IMR-90 (cell line): Measurements from ENCODE around the gene HSP90AB1. TPM values are rescaled to one million over a fixed set of nuclear protein-coding genes. Genes with fewer than 3 reads are reported as not detected.

Experiments used
- ATAC-seq: fragments of 200-7000 bp; cut with Tn5 transposase; 2 replicates; pipeline ENCODE4 v1.9.1; 2020; ENCODE audit warnings: low read depth, mild to moderate bottlenecking, moderate library complexity
- BruUV-seq: library from RNA; stranded (reverse); fragments of 400-500 nt; replicated peaks from 2 replicates; lab custom pipeline; 2021; lab: Mats Ljungman, UMichigan
- CTCF ChIA-PET: fragments of 300-600 bp; formaldehyde crosslinking; extraction: SDS; loops from one replicate; lab custom pipeline; 2021; ENCODE audit warnings: antibody characterized with exemption; lab: Yijun Ruan, JAX
- POLR2A ChIA-PET: fragments of 300-600 bp; sonication (Branson Sonifier 250); formaldehyde crosslinking; loops from one replicate; lab custom pipeline; 2022; ENCODE audit warnings: antibody characterized with exemption; ENCODE audit not compliant: unreplicated experiment; lab: Charles Lee
- DNase-seq: peaks from one replicate; pipeline ENCODE4 v3.0.0; 2013
- H2AFZ ChIP-seq: replicated peaks from 2 replicates; pipeline ENCODE3; 2013; ENCODE audit warnings: low read length, mild to moderate bottlenecking; ENCODE audit not compliant: poor library complexity
- H2AK5ac ChIP-seq: 2 replicates; pipeline ENCODE4 v1.6.1; 2013; ENCODE audit warnings: low read depth, low read length, inconsistent platforms
- H2AK9ac ChIP-seq: replicated peaks from 2 replicates; pipeline ENCODE3; 2013; ENCODE audit warnings: mild to moderate bottlenecking, low read depth, low read length, moderate library complexity; ENCODE audit not compliant: poor library complexity
- H2BK120ac ChIP-seq: 2 replicates; pipeline ENCODE4 v1.6.1; 2013; ENCODE audit warnings: low read depth, low read length, inconsistent platforms
- H2BK15ac ChIP-seq: 3 replicates; pipeline ENCODE4 v1.6.1; 2013; ENCODE audit warnings: low read depth, low read length, inconsistent platforms
- H2BK20ac ChIP-seq: 2 replicates; pipeline ENCODE4 v1.6.1; 2013; ENCODE audit warnings: low read depth, mild to moderate bottlenecking, inconsistent platforms, low read length, moderate library complexity
- H2BK5ac ChIP-seq: 2 replicates; pipeline ENCODE4 v1.6.1; 2013; ENCODE audit warnings: mild to moderate bottlenecking, low read depth, low read length, inconsistent platforms; ENCODE audit not compliant: poor library complexity, severe bottlenecking
- H3K14ac ChIP-seq: replicated peaks from 2 replicates; pipeline ENCODE4 v1.6.1; 2013; ENCODE audit warnings: low read depth, low read length, inconsistent platforms
- H3K18ac ChIP-seq: 2 replicates; pipeline ENCODE4 v1.6.1; 2013; ENCODE audit warnings: low read depth, low read length, control low read depth
- H3K23ac ChIP-seq: 2 replicates; pipeline ENCODE4 v1.6.1; 2013; ENCODE audit warnings: low read depth, low read length, inconsistent platforms
- H3K27ac ChIP-seq: 2 replicates; pipeline ENCODE4 v1.5.1; 2013; ENCODE audit warnings: mild to moderate bottlenecking, control low read depth, low read length; ENCODE audit not compliant: insufficient read depth
- H3K27me3 ChIP-seq: 2 replicates; pipeline ENCODE4 v1.6.1; 2013; ENCODE audit warnings: low read length; ENCODE audit not compliant: control insufficient read depth, insufficient read depth
- H3K36me3 ChIP-seq: 2 replicates; pipeline ENCODE4 v1.6.1; 2013; ENCODE audit warnings: low read length, mixed read lengths; ENCODE audit not compliant: control insufficient read depth, insufficient read depth
- H3K4ac ChIP-seq: 2 replicates; pipeline ENCODE4 v1.6.1; 2013; ENCODE audit warnings: low read depth, low read length, inconsistent platforms
- H3K4me1 ChIP-seq: 2 replicates; pipeline ENCODE4 v1.6.1; 2013; ENCODE audit warnings: low read length, mixed read lengths; ENCODE audit not compliant: control insufficient read depth, insufficient read depth
- H3K4me2 ChIP-seq: 2 replicates; pipeline ENCODE4 v1.6.1; 2013; ENCODE audit warnings: low read depth, mild to moderate bottlenecking, control low read depth, low read length, moderate library complexity
- H3K4me3 ChIP-seq: 2 replicates; pipeline ENCODE4 v1.5.1; 2013; ENCODE audit warnings: low read depth, mild to moderate bottlenecking, control low read depth, low read length, moderate library complexity; ENCODE audit not compliant: insufficient read depth
- H3K56ac ChIP-seq: 2 replicates; pipeline ENCODE4 v1.6.1; 2013; ENCODE audit warnings: low read length, inconsistent platforms; ENCODE audit not compliant: insufficient read depth; ENCODE audit errors: extremely low read depth
- H3K79me1 ChIP-seq, 2 experiments: 2 replicates each; pipeline ENCODE4 v1.6.1; 2013; ENCODE audit warnings: low read length in 2 of 2, inconsistent platforms in 1 of 2, low read depth in 1 of 2
- H3K9ac ChIP-seq: 2 replicates; pipeline ENCODE4 v1.6.1; 2013; ENCODE audit warnings: low read depth, low read length, control low read depth
- H3K9me1 ChIP-seq: 2 replicates; pipeline ENCODE4 v1.6.1; 2013; ENCODE audit warnings: low read length, inconsistent platforms; ENCODE audit not compliant: insufficient read depth
- H3K9me3 ChIP-seq: 2 replicates; pipeline ENCODE4 v1.6.1; 2013; ENCODE audit warnings: low read length; ENCODE audit not compliant: control insufficient read depth, insufficient read depth
- H4K20me1 ChIP-seq: 2 replicates; pipeline ENCODE4 v1.6.1; 2013; ENCODE audit warnings: low read length, inconsistent platforms; ENCODE audit not compliant: insufficient read depth
- H4K5ac ChIP-seq: 2 replicates; pipeline ENCODE4 v1.6.1; 2013; ENCODE audit warnings: mild to moderate bottlenecking, low read depth, low read length, control low read depth
- H4K8ac ChIP-seq, 2 experiments: 2 replicates each; pipeline ENCODE4 v1.6.1; 2013; ENCODE audit warnings: low read depth in 2 of 2, low read length in 2 of 2, control low read depth in 1 of 2, inconsistent platforms in 1 of 2
- H4K91ac ChIP-seq: 2 replicates; pipeline ENCODE4 v1.6.1; 2013; ENCODE audit warnings: low read depth, low read length, inconsistent platforms; ENCODE audit not compliant: insufficient read depth
- CTCF ChIP-seq: conservative IDR thresholded peaks from 2 replicates; pipeline ENCODE4 v1.5.1; 2012; ENCODE audit warnings: mild to moderate bottlenecking, low read depth, low read length, improper control_type of control experiment
- MAZ ChIP-seq: IDR thresholded peaks from 2 replicates; pipeline ENCODE4 v1.6.1; 2012; ENCODE audit warnings: low read depth, mild to moderate bottlenecking, low read length, improper control_type of control experiment, moderate library complexity, borderline replicate concordance
- RCOR1 ChIP-seq: IDR thresholded peaks from 2 replicates; pipeline ENCODE4 v1.6.1; 2012; ENCODE audit warnings: mild to moderate bottlenecking, low read length, improper control_type of control experiment; ENCODE audit not compliant: insufficient replicate concordance
- WGBS, 2 experiments: methylation state at CpG; one replicate each; pipeline versions ENCODE4 v1.1.5 to v1.1.7; 2013; ENCODE audit warnings: missing lambda C conversion rate in 2 of 2; ENCODE audit not compliant: insufficient read length in 1 of 2; ENCODE audit errors: extremely low coverage in 2 of 2; 5-methylcytosine and 5-hydroxymethylcytosine counted together
- dilution Hi-C: fragments of 300-500 bp; cut with HindIII; formaldehyde crosslinking; loops from one replicate; pipeline ENCODE4 v1.14.3; 2018; ENCODE audit warnings: low sequenced_read_pairs; ENCODE audit not compliant: unreplicated experiment
- in situ Hi-C: fragments of 300-500 bp; cut with MboI; formaldehyde crosslinking; loops from 3 replicates; pipeline ENCODE4 v1.14.3; 2019; ENCODE audit warnings: low sequenced_read_pairs, inconsistent platforms, mixed read lengths
- intact Hi-C: fragments of 100-400 bp; cut with micrococcal nuclease; formaldehyde crosslinking; loops from 2 replicates; pipeline ENCODE4 v1.10.0; 2022
- polyA plus RNA-seq, 3 experiments: library from polyadenylated mRNA; depleted of rRNA; stranded (reverse); fragments of >200 nt; gene quantifications; 2 replicates each; pipeline ENCODE4 v1.2.3, GENCODE V29; 2012; ENCODE audit warnings: low replicate concordance in 1 of 3
- total RNA-seq: library from RNA; depleted of rRNA; stranded (reverse); fragments of >200 nt; gene quantifications from 2 replicates; pipeline ENCODE4 v1.2.3, GENCODE V29; 2012

Gene HSP90AB1
- total and polyA plus RNA-seq, 2 of the 4 experiments (the other 2 are of a cell fraction), result 887 to 1,307 TPM

- DNase-seq (no peak), ATAC-seq (no peak)
- Histone ChIP-seq H3K9ac (peak overlapping the region; percentile 73), H3K79me1 (peaks cover 14 to 58% of the 10 kb centered on the region in 2 experiments), H2BK15ac (no peak overlapping the region), H3K4me3 (peak overlapping the region; percentile 94), H2BK120ac (no peak overlapping the region), H3K23ac (peak overlapping the region; percentile 87; the same call in 1 of the 2 replicates), H3K27me3 (no peaks in the 10 kb centered on the region), H3K4ac (peak overlapping the region; percentile 88), H3K9me3 (no peaks in the 10 kb centered on the region), H2AK5ac (peak overlapping the region; percentile 90), H3K9me1 (peaks cover 6% of the 10 kb centered on the region; the same call in 1 of the 2 replicates), H2AK9ac (peak overlapping the region; percentile 98), H3K4me1 (peaks cover 8% of the 10 kb centered on the region), H4K8ac (0 out of 4 replicates have a peak overlapping the region, but pooled peaks have one; percentile 85 to 94), H2AFZ (peak overlapping the region; percentile 96), H4K5ac (peak overlapping the region; percentile 5; the same call in 1 of the 2 replicates), H3K4me2 (peak overlapping the region; percentile 99), H2BK5ac (peak overlapping the region; percentile 79), H3K56ac (peak overlapping the region; percentile 79; the same call in 1 of the 2 replicates), H4K91ac (peak overlapping the region; percentile 58; the same call in 1 of the 2 replicates), H3K14ac (peak overlapping the region; percentile 94), H3K36me3 (peaks cover 49% of the 10 kb centered on the region), H3K18ac (no peak overlapping the region; the same call in 1 of the 2 replicates), H2BK20ac (no peak overlapping the region), H3K27ac (peak overlapping the region; percentile 94), H4K20me1 (peaks cover 55% of the 10 kb centered on the region)
- WGBS, 2 experiments, result 9% methylated on average over 9 of the region's 15 CpGs; no CpG with 5 or more reads in 1 of the 2 experiments
- dilution Hi-C loops, result no loop called here
- in situ Hi-C loops, result no loop called here
- ChIA-PET POLR2A (interaction anchor here (2.0 kb wide), 1 partner anchor 9 kb away, joined by 27 read pairs; the partner anchor contains the start of gene HSP90AB1), CTCF (interaction anchor here (0.8 to 1.6 kb wide), 8 partner anchors 8 to 89 kb away, joined by 3 to 6 read pairs (median 4); no protein-coding TSS in a partner anchor)
- no TSS peak for BruUV-seq
- intact Hi-C loops, result no loop called here
- no peak for TF ChIP-seq MAZ
- TF ChIP-seq RCOR1, result no peak
- TF ChIP-seq CTCF, result no peak
Observed at GRCh38 chr6:44255871-44256774, 9.2 kb downstream of the HSP90AB1 start.
